ENCODE measurements around the gene CDC42. TPM values are rescaled to one million over a fixed set of nuclear protein-coding genes. Genes with fewer than 3 reads are reported as not detected.

CDC42 gene
- polyA plus RNA-seq, 1 donor from 2014 or later, result 913 TPM

- TF ChIP-seq, protein P1, sequence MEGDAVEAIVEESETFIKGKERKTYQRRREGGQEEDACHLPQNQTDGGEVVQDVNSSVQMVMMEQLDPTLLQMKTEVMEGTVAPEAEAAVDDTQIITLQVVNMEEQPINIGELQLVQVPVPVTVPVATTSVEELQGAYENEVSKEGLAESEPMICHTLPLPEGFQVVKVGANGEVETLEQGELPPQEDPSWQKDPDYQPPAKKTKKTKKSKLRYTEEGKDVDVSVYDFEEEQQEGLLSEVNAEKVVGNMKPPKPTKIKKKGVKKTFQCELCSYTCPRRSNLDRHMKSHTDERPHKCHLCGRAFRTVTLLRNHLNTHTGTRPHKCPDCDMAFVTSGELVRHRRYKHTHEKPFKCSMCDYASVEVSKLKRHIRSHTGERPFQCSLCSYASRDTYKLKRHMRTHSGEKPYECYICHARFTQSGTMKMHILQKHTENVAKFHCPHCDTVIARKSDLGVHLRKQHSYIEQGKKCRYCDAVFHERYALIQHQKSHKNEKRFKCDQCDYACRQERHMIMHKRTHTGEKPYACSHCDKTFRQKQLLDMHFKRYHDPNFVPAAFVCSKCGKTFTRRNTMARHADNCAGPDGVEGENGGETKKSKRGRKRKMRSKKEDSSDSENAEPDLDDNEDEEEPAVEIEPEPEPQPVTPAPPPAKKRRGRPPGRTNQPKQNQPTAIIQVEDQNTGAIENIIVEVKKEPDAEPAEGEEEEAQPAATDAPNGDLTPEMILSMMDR (IDR thresholded peaks at IDR 0.05; ENCODE audit: poor library complexity, severe bottlenecking), result no peak
Observed at GRCh38 chr1:22043198-22043769, 9.2 kb upstream of the CDC42 start (continued).

GRCh38 chr1:22044690-22045420 is 7.7 kb upstream of the CDC42 start:
- H3K9me3 ChIP-seq (ENCODE audit: low read length), result no peaks in the 10 kb centered on the region
- no peak overlapping the region for H3K9ac ChIP-seq (ENCODE audit: low read length)
- H4K20me1 ChIP-seq (ENCODE audit: insufficient read depth), result no peaks in the 10 kb centered on the region
- H3K4me3 ChIP-seq (ENCODE audit: low read length), result no peak overlapping the region
- H3K36me3 ChIP-seq (ENCODE audit: insufficient read depth, low read length), result no peaks in the 10 kb centered on the region
- no peaks in the 10 kb centered on the region for H3K27me3 ChIP-seq (ENCODE audit: insufficient read depth, low read depth, low read length)
- H3K27ac ChIP-seq (ENCODE audit: low read length), result no peak overlapping the region
- H3F3A ChIP-seq (ENCODE audit: insufficient read depth, low read length, poor library complexity, severe bottlenecking), result no peaks in the 10 kb centered on the region
- H3K79me2 ChIP-seq (replicated peaks; ENCODE audit: insufficient read depth, low read length), result no peaks in the 10 kb centered on the region
- TF ChIP-seq POLR2AphosphoS5 (IDR thresholded peaks at IDR 0.05) (no peak), EP300 (conservative IDR thresholded peaks at IDR 0.05; ENCODE audit: poor library complexity, severe bottlenecking) (no peak), RAD21 (conservative IDR thresholded peaks at IDR 0.05) (no peak), EZH2 (IDR thresholded peaks at IDR 0.05; ENCODE audit: borderline replicate concordance, insufficient read depth, low read length, poor library complexity, severe bottlenecking) (no peak)
- TF ChIP-seq, protein P1 (IDR thresholded peaks at IDR 0.05; ENCODE audit: poor library complexity, severe bottlenecking), result no peak
- H3K4me2 ChIP-seq (ENCODE audit: low read length), result no peak overlapping the region
- no peaks in the 10 kb centered on the region for H3K9me2 ChIP-seq (ENCODE audit: insufficient read depth, low read length)
- H2AFZ ChIP-seq (ENCODE audit: low read depth, low read length), result no peak overlapping the region

GRCh38 chr1:22045604-22046228 is 6.8 kb upstream of the CDC42 start:
- Histone ChIP-seq H3K36me3 (ENCODE audit: insufficient read depth, low read length) (no peaks in the 10 kb centered on the region), H3K4me3 (ENCODE audit: low read length) (no peak overlapping the region), H3F3A (ENCODE audit: insufficient read depth, low read length, poor library complexity, severe bottlenecking) (no peaks in the 10 kb centered on the region), H2AFZ (ENCODE audit: low read depth, low read length) (no peak overlapping the region), H3K9me2 (ENCODE audit: insufficient read depth, low read length) (no peaks in the 10 kb centered on the region), H3K27ac (ENCODE audit: low read length) (no peak overlapping the region), H4K20me1 (ENCODE audit: insufficient read depth) (no peaks in the 10 kb centered on the region), H3K9ac (ENCODE audit: low read length) (no peak overlapping the region), H3K79me2 (replicated peaks; ENCODE audit: insufficient read depth, low read length) (no peaks in the 10 kb centered on the region), H3K9me3 (ENCODE audit: low read length) (no peaks in the 10 kb centered on the region), H3K4me2 (ENCODE audit: low read length) (no peak overlapping the region), H3K27me3 (ENCODE audit: insufficient read depth, low read depth, low read length) (no peaks in the 10 kb centered on the region)
- TF ChIP-seq POLR2AphosphoS5 (IDR thresholded peaks at IDR 0.05) (no peak), TAF1 (IDR thresholded peaks at IDR 0.05; ENCODE audit: low read depth) (no peak), MXI1 (conservative IDR thresholded peaks at IDR 0.05; ENCODE audit: poor library complexity, severe bottlenecking) (no peak), EP300 (conservative IDR thresholded peaks at IDR 0.05; ENCODE audit: poor library complexity, severe bottlenecking) (no peak)
- TF ChIP-seq, protein P1 (IDR thresholded peaks at IDR 0.05; ENCODE audit: poor library complexity, severe bottlenecking), result no peak

Measured in neural cell (in vitro differentiated cells).